Large intestine (tissue), 3 donors: ENCODE measurements around the gene HLA-DMB. TPM values are rescaled to one million over a fixed set of nuclear protein-coding genes. Genes with fewer than 3 reads are reported as not detected.

Source experiments
- DNase-seq, 2 donors: peaks; one replicate each; pipeline versions ENCODE4 v3.0.0 to v3.0.0-alpha.2; 2013
- H3K27ac ChIP-seq: one replicate; pipeline ENCODE4 v1.5.1; 2013; ENCODE audit warnings: low read length
- H3K27me3 ChIP-seq: 2 replicates; pipeline ENCODE4 v1.6.1; 2013; ENCODE audit warnings: low read length; ENCODE audit not compliant: control insufficient read depth, insufficient read depth
- H3K36me3 ChIP-seq: 2 replicates; pipeline ENCODE4 v1.6.1; 2013; ENCODE audit warnings: low read length; ENCODE audit not compliant: control insufficient read depth, insufficient read depth
- H3K4me1 ChIP-seq: one replicate; pipeline ENCODE4 v1.6.1; 2013; ENCODE audit warnings: low read length; ENCODE audit not compliant: control insufficient read depth, insufficient read depth
- H3K4me3 ChIP-seq: one replicate; pipeline ENCODE4 v1.5.1; 2013; ENCODE audit warnings: low read length
- H3K9me3 ChIP-seq: one replicate; pipeline ENCODE4 v1.6.1; 2013; ENCODE audit warnings: mild to moderate bottlenecking, low read depth, low read length, moderate library complexity; ENCODE audit not compliant: control insufficient read depth
- WGBS: methylation state at CpG from one replicate; pipeline ENCODE4 v1.1.5; 2013; ENCODE audit warnings: low lambda C conversion rate; ENCODE audit not compliant: insufficient coverage; 5-methylcytosine and 5-hydroxymethylcytosine counted together
- polyA plus RNA-seq: library from polyadenylated mRNA; unstranded; fragments of 120-200 nt; gene quantifications from one replicate; pipeline ENCODE4 v1.2.1, GENCODE V29; 2013

The HLA-DMB gene
- polyA plus RNA-seq, 1 donor: 23.9 TPM

DNA sequence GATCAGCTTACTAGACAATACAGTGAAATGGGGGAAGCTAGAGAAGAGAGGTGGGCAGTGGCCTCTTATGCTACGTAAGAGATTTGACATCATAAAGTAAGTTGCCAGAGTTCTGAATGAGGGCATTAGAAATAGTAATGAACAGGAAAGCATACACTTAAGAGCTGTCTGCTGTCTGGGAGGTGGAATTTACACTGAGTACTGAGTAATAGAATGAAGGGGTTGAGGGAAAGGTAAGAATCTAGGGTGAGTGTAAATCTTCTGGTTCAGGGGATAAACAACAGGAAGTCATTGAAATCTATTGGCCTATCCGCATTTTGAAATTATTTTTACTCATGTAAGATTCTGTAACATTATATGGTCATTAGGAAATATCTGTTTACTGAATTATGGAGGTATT, 35.8 kb downstream of the HLA-DMB start:
- Histone ChIP-seq H3K4me3 (no peak overlapping the region), H3K27ac (no peak overlapping the region), H3K36me3 (peaks cover 3% of the 10 kb centered on the region), H3K4me1 (no peaks in the 10 kb centered on the region), H3K9me3 (no peaks in the 10 kb centered on the region), H3K27me3 (no peaks in the 10 kb centered on the region)
- WGBS: 83% methylated on average over 1 of the region's 2 CpGs
- no peak for DNase-seq

- DNase-seq: no peak
- no peaks in the 10 kb centered on the region for H3K9me3 ChIP-seq
- H3K27ac ChIP-seq: no peak overlapping the region
- no peaks in the 10 kb centered on the region for H3K27me3 ChIP-seq
- peaks cover 3% of the 10 kb centered on the region for H3K36me3 ChIP-seq
- H3K4me1 ChIP-seq: no peaks in the 10 kb centered on the region
- H3K4me3 ChIP-seq: no peak overlapping the region
Measured at GRCh38 chr6:32903952-32904351, 36.9 kb downstream of the HLA-DMB start.

- DNase-seq: peak in 1 of 2 donors; percentile 5
- Histone ChIP-seq H3K4me3 (peak overlapping the region; percentile 87), H3K27me3 (no peaks in the 10 kb centered on the region), H3K27ac (peak overlapping the region; percentile 90), H3K9me3 (no peaks in the 10 kb centered on the region), H3K4me1 (peaks cover 8% of the 10 kb centered on the region), H3K36me3 (no peaks in the 10 kb centered on the region)
- no CpG with 5 or more reads among the region's 8 CpGs for WGBS
Measured at GRCh38 chr6:32895006-32895345, 45.9 kb downstream of the HLA-DMB start.

GRCh38 chr6:32894085-32895005, 46.5 kb downstream of the HLA-DMB start:
- Histone ChIP-seq H3K4me1 (peaks cover 8% of the 10 kb centered on the region), H3K27me3 (no peaks in the 10 kb centered on the region), H3K27ac (peak overlapping the region; percentile 90), H3K36me3 (no peaks in the 10 kb centered on the region), H3K9me3 (no peaks in the 10 kb centered on the region), H3K4me3 (peak overlapping the region; percentile 87)
- peak; percentile 93 to 99 for DNase-seq
- WGBS: no CpG with 5 or more reads among the region's 61 CpGs

DNA sequence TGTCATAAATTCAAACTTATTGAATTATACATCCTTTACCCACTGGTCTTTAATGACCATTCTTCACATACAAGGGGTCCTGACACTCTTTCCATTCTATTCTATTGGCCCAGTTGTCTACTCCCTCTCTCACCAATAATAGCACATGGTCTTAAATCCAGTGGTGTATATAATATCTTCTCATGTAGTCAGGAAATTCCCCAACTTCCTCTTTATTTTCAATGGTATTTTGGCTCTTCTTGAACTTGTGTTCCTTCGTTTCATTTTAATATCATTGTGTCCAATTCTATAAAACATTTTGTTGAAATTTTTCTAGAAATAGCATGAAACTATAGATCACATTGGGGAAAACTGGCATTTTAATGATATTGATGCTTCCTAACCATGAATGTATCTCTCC, 50.0 kb downstream of the HLA-DMB start:
- Histone ChIP-seq H3K36me3 (no peaks in the 10 kb centered on the region), H3K4me1 (peaks cover 8% of the 10 kb centered on the region), H3K9me3 (no peaks in the 10 kb centered on the region), H3K27me3 (no peaks in the 10 kb centered on the region), H3K27ac (no peak overlapping the region), H3K4me3 (no peak overlapping the region)
- DNase-seq: no peak
- 56% methylated on average over 1 of the region's 1 CpG for WGBS

GRCh38 chr6:32889533-32889932, 51.3 kb downstream of the HLA-DMB start:
- no peak overlapping the region for H3K27ac ChIP-seq
- 70% methylated on average over 1 of the region's 1 CpG for WGBS
- no peaks in the 10 kb centered on the region for H3K4me1 ChIP-seq

DNA sequence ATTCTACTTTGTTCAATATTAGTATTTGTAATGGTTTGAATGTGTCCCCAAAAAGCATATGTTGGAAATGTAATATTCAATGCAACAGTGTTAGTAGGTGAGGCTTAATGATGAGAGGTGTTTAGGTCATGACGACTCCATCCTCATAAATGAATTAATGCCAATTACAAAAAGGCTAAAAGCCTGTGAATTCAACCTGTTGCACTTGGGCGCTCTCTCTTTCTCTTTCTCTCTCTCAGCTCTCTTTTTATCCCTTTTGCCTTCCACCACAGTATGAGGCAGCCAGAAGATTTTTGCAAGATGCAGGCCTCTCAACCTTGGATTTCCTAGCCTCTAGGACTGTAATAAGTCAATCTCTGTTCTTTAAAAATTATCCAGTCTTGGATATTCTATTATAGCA, 52.3 kb downstream of the HLA-DMB start:
- Histone ChIP-seq H3K27me3 (peaks cover 9% of the 10 kb centered on the region), H3K27ac (no peak overlapping the region), H3K9me3 (no peaks in the 10 kb centered on the region), H3K4me3 (no peak overlapping the region), H3K4me1 (no peaks in the 10 kb centered on the region), H3K36me3 (no peaks in the 10 kb centered on the region)
- WGBS: no CpG with 5 or more reads among the region's 2 CpGs
- DNase-seq: no peak

More at GRCh38 chr6:32889533-32889932, 51.3 kb downstream of the HLA-DMB start:
- Histone ChIP-seq H3K27me3 (no peaks in the 10 kb centered on the region), H3K4me3 (no peak overlapping the region), H3K9me3 (no peaks in the 10 kb centered on the region), H3K36me3 (no peaks in the 10 kb centered on the region)
- no peak for DNase-seq

DNA sequence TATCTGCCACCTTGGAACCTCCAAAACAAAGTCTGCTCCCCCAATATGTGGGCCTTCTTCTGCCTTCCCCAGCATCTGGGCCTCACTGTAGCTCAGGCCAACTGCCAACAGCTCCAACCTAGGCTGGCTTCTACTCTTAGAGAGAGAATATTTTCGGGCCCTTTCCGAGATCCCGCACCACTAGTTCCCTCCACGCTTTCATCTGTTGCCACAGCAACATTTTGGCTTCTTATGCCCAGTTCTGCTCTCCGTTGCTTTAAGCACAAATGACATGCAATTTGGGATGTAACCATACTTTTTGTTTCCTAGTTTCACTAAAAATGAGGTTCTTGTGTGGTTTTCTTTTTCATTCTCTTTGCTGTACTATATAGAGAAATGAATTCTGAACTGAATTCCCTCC, 53.2 kb downstream of the HLA-DMB start:
- H3K27ac ChIP-seq: no peak overlapping the region
- DNase-seq: no peak
- H3K27me3 ChIP-seq: peaks cover 15% of the 10 kb centered on the region
- no peak overlapping the region for H3K4me3 ChIP-seq
- H3K4me1 ChIP-seq: no peaks in the 10 kb centered on the region
- WGBS: no CpG with 5 or more reads among the region's 5 CpGs
- no peaks in the 10 kb centered on the region for H3K9me3 ChIP-seq
- no peaks in the 10 kb centered on the region for H3K36me3 ChIP-seq

DNA sequence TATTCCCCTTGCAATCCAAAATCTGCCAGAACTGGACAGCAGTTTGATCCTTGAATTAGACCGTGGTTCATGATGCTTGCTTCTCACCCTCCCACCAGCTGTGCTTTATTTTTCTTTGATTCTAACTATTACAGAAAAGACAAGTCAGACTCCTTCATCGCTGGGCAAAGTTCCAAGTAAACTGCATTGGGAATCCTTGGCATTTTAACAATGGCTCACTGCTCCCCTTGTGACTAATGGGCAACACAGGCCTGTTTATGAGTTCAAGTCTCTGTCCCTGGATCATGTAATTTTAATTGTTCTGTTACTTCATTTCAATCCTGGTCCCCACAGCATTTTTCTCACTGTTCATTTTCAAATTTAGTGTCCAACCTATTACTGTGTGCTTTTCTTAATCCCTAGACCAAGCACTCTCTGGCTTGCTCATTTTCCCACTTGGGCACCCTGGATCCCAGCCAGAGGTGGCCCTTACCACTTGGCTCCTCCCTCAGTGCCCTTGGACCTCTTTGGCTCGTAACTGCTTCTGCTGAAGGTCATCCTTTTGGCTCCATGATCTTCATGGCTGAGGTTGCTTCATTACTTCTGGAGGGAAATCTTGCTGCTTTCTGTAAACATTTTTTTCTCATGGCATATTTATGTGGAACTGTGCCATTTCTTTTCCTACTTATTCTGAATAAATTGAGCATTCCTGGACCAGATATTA, 54.0 kb downstream of the HLA-DMB start:
- H3K4me1 ChIP-seq: no peaks in the 10 kb centered on the region
- 50% methylated on average over 1 of the region's 3 CpGs for WGBS
- no peak overlapping the region for H3K4me3 ChIP-seq
- peaks cover 17% of the 10 kb centered on the region for H3K27me3 ChIP-seq
- no peak for DNase-seq
- H3K9me3 ChIP-seq: no peaks in the 10 kb centered on the region
- no peak overlapping the region for H3K27ac ChIP-seq
- H3K36me3 ChIP-seq: no peaks in the 10 kb centered on the region

GRCh38 chr6:32885698-32886286, 55.0 kb downstream of the HLA-DMB start:
- Histone ChIP-seq H3K36me3 (no peaks in the 10 kb centered on the region), H3K27ac (no peak overlapping the region), H3K9me3 (no peaks in the 10 kb centered on the region), H3K27me3 (peaks cover 27% of the 10 kb centered on the region), H3K4me1 (no peaks in the 10 kb centered on the region), H3K4me3 (no peak overlapping the region)
- WGBS: 57% methylated on average over 1 of the region's 4 CpGs
- peak; percentile 47 to 59 for DNase-seq
